ENCODE results near the gene ATRIP. TPM values are rescaled to one million over a fixed set of nuclear protein-coding genes. Genes with fewer than 3 reads are reported as not detected.

ATRIP gene
- total RNA-seq, 1 donor from 2014 or later: 3.2 TPM

DNA sequence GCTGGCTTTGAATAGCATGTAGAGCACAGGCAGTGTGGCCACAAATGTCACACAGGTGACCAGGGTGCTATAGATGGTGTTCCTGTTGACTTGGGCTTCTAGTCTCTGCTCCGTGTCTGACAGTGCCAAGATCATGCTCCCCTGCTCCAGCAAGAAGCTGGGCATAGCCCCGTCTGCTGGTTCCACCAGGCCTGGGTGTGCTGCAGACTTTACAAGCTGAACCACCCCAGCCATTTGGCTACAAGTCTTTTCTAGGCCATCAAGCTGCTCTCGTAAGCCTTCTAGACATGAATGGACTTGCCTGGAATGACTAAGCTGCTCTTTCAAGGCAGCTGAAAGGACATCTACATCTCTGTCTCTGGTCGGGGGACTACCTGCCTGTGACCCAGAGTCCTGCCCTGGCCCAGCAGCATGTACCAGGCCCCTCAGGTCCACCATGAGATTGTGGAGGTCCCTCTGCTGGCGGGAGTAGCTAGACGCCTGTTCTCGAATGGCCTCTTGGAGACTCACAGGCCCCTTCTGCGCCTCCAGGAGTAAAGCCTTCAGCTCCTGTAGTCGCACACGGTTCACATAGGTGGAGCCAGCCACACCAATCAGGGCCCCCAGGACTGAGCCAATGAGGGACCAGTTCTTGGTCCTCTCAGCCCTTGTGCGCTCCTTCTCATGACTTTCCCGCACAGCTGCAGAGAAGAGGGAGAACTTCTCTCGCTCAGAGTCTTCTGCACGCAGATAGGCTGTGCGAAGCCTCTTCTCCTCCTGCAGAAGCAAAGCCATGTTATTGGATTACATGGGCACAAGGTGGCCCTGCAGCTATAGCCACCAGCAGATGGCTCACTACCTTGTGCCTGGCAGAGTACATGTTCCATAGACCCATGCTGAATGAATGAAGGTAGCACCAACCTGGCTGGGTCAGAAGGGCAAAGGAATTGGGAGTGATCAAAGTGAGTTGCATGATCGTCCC is 13.8 kb upstream of the ATRIP start:
- intact Hi-C loops (cut with DNase I): no loop called here
- ATAC-seq (ENCODE audit: poor library complexity) (no peak), DNase-seq (peak; percentile 26)

GRCh38 chr3:48433472-48434118 is 12.9 kb upstream of the ATRIP start:
- intact Hi-C loops (cut with DNase I): no loop called here
- ATAC-seq (ENCODE audit: poor library complexity): no peak
- DNase-seq: no peak

- intact Hi-C loops (cut with DNase I): loop anchor here (5.0 kb wide), 1 partner anchor 162 kb away; no protein-coding TSS in a partner anchor
- no peak for DNase-seq
- ATAC-seq (ENCODE audit: poor library complexity): no peak
Observed at GRCh38 chr3:48434591-48435222, 11.8 kb upstream of the ATRIP start.

DNA sequence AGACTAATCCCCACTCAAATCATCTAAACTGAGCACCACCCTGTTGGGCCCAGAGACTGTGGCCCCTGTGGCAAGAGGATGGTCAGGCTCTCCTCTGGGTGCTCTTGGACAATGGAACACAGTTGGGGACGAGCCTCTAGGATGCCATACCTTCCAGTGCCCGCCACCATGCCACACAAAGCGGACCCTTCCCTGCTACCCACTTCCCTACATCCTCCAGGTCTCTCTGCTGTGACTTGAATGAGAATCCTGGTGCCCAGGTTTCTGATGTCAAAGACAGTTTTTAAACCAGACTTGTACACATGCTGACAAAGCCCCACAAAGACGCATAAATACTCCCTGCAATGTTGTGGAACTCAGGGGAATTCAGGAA is 11.3 kb upstream of the ATRIP start:
- DNase-seq (no peak), ATAC-seq (ENCODE audit: poor library complexity) (no peak)
- intact Hi-C loops (cut with DNase I): loop anchor here (5.0 kb wide), 1 partner anchor 163 kb away; no protein-coding TSS in a partner anchor

GRCh38 chr3:48435774-48436476 is 10.6 kb upstream of the ATRIP start:
- DNase-seq (peak; percentile 87), ATAC-seq (ENCODE audit: poor library complexity) (peak; percentile 67)
- intact Hi-C loops (cut with DNase I): loop anchor here (2.0 to 5.0 kb wide), 2 partner anchors 35 to 164 kb away; no protein-coding TSS in a partner anchor

- intact Hi-C loops (cut with DNase I): loop anchor here (2.0 to 5.0 kb wide), 2 partner anchors 36 to 164 kb away; no protein-coding TSS in a partner anchor
- DNase-seq (no peak), ATAC-seq (ENCODE audit: poor library complexity) (no peak)
Observed at GRCh38 chr3:48436477-48436787, 10.1 kb upstream of the ATRIP start.

GRCh38 chr3:48436855-48437254 is 9.7 kb upstream of the ATRIP start:
- ATAC-seq (ENCODE audit: poor library complexity) (no peak), DNase-seq (no peak)
- intact Hi-C loops (cut with DNase I): loop anchor here (2.0 to 5.0 kb wide), 2 partner anchors 36 to 165 kb away; no protein-coding TSS in a partner anchor

DNA sequence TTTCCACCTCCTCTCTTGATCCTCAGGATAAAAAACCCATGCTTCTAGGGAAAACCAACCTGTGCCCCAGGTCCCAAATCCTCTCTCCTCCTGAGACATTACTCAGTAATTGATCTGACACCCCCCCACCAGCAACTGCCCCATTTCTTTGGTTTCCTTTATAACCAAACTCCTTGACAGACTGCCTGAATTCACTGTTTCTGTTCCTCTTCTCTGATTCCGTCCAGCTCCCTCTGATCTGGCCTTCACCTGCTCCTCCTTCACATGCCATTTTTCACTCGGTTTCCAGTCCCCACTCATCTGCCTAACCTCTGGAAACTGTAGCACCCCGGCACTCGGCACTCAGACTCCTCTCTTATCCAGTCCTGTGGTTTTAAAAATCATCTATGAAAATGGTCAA is 8.7 kb upstream of the ATRIP start:
- DNase-seq (no peak), ATAC-seq (ENCODE audit: poor library complexity) (no peak)
- intact Hi-C loops (cut with DNase I): loop anchor here (2.0 to 5.0 kb wide), 2 partner anchors 37 to 166 kb away; no protein-coding TSS in a partner anchor

GRCh38 chr3:48439820-48440589 is 6.5 kb upstream of the ATRIP start, which contains the start of the genes CCDC51 and TMA7:
Gene CCDC51 (minus strand): TSS chr3:48440119. CDS start chr3:48435128, 4,991 bp downstream.
Gene TMA7 (plus strand): TSS chr3:48440257. CDS start chr3:48440297, 40 bp downstream.
- DNase-seq (peak; percentile 99), ATAC-seq (ENCODE audit: poor library complexity) (peak; percentile 98)
- intact Hi-C loops (cut with DNase I): loop anchor here (5.0 kb wide), 1 partner anchor 168 kb away; no protein-coding TSS in a partner anchor

- ATAC-seq (ENCODE audit: poor library complexity) (peak; percentile 11), DNase-seq (no peak)
- intact Hi-C loops (cut with DNase I): no loop called here
Observed at GRCh38 chr3:48440590-48440958, 6.0 kb upstream of the ATRIP start.

DNA sequence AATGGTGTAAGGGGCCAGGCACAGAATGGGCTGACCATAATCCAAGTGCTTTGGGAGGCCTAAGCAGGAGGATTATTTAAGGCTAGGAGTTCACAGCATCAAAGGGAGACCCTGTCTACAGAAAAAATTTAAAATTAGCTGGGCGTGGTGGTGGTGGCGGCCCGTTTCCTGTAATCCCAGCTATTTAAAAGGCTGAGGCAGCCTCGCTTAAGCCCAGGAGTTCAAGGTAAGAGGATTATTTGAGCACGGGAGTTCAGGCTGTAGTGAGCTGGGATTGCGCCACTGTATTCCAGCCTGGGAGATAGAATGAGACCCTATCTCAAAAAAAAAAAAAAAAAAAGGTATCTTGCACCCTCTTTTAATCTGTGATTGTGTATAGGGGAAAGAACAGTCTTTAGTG is 4.6 kb upstream of the ATRIP start:
- intact Hi-C loops (cut with DNase I): no loop called here
- DNase-seq: no peak

DNA sequence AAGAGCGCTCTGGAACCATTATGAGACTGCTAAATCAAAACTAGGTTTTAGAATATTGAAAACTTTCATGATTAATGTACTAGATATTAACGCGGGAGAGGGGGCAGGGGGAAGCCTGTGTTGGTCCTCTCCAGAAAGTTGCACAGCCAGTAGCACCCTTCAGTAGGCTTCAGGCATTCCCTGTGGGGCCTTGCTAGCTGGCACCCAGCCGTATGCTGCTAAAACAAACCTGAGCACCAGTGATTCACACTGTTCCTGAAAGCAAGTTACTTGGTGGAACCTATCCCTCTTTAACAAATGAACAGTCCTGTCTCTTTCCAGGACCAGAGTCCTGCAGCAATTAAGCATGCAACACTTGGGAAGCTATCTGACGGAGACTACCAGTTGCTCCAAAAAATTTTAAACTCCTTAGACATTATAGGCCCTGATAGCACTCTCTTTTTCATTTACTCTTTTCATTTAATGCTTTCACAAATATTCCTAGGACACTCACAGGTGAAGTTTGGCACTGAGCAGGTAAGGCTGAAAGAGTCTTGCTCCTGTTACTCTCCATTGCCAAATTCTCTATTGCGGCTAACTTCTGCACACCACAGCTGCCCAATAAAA is 1.2 kb upstream of the ATRIP start:
- ATAC-seq (ENCODE audit: poor library complexity) (no peak), DNase-seq (no peak)
- intact Hi-C loops (cut with DNase I): no loop called here

More for the DNA sequence above, 4.6 kb upstream of the ATRIP start:
- no peak for ATAC-seq (ENCODE audit: poor library complexity)

DNA sequence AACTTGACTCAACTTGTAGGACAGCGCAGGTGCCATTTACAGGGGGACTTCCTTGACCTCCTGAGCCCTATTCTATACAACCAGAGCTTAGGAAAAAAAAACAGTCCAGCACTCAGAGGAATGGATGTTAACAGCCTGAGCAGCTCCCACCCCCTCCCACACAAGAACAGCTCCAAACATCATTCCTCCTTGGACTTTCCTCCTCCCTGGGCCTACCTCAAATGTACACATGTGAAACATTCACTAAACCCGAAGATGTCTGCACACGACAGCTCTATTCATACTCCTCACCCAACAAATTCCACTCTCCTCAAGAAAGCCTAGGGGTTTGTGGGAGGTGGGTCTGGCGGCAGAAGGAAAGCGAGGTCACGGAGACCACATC is 503 bp upstream of the ATRIP start:
- ATAC-seq (ENCODE audit: poor library complexity) (no peak), DNase-seq (no peak)
- intact Hi-C loops (cut with DNase I): no loop called here

DNA sequence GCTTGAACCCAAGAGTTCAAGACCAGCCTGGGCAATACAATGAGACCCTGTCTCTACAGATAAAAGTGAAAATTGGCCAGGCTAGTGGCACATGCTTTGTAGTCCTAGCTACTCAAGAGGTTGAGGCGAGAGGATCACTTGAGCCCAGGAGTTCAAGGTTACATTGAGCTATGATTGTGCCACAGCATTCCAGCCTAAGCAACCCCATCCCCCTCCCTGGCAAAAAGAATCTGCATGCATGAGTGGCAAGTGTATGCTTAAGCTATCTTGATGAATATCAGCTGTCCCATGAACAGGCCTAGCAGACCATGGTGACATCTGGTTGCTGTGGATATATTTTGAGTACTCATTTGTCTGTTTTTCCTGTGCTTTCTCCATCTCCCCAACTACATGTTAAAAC is 4.7 kb downstream of the ATRIP start:
- ATAC-seq (ENCODE audit: poor library complexity): no peak
- intact Hi-C loops (cut with DNase I): no loop called here
- no peak for DNase-seq

DNA sequence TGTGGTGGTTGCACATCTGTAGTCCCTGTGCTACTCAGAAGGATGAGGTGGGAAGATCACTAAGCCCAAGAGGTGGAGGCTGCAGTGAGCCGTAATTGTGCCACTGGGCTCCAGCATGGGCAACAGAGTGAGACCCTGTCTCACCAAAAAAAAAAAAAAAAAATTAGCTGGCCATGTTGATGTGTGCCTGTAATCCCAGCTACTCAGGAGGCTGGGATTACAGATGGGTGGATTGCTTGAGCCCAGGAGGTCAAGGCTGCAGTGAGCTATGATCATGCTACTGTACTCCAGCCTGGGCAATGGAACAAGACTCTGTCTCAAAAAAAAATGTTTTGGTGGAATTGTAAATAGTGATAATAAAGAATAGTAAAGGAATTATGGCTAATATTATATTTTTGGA is 9.9 kb downstream of the ATRIP start:
- ATAC-seq (ENCODE audit: poor library complexity) (no peak), DNase-seq (no peak)
- intact Hi-C loops (cut with DNase I): no loop called here

DNA sequence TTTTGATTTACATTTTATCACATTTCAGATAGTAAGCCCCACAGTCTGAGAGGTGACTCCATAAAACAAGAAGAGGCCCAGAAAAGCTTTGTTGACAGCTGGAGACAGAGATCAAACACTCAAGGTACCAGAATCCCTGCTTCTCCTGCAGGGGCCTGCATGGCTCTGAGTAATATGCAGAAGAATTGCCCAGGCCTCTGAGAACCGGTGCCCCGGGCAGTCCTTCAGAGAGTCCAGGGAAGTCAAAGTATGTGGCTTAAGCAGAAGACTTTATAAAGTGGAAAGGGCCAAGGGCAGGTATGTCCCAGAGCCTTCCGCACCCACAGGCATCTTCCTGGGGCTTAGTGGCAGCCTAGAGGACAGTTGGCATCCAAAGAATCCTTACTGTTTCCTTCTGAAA is 12.8 kb downstream of the ATRIP start:
- intact Hi-C loops (cut with DNase I): no loop called here
- DNase-seq (no peak), ATAC-seq (ENCODE audit: poor library complexity) (no peak)

GRCh38 chr3:48459773-48460516 is 13.4 kb downstream of the ATRIP start:
- ATAC-seq (ENCODE audit: poor library complexity): no peak
- DNase-seq: no peak
- intact Hi-C loops (cut with DNase I): no loop called here

All from Right ventricle myocardium superior (tissue), 1 donor.